Measurements from ENCODE around the gene ADCY5.

The ADCY5 gene

GRCh38 chr3:123307064-123307463, 141.8 kb downstream of the ADCY5 start:
- DNase-seq (ENCODE audit: low read depth), result no peak
- no peak for TF ChIP-seq CTCF (IDR thresholded peaks at IDR 0.05; ENCODE audit: control insufficient read depth, insufficient read depth, low read depth, low read length, missing control alignments)
- H3K4me3 ChIP-seq (ENCODE audit: control insufficient read depth, low read depth, low read length), result no peak overlapping the region

DNA sequence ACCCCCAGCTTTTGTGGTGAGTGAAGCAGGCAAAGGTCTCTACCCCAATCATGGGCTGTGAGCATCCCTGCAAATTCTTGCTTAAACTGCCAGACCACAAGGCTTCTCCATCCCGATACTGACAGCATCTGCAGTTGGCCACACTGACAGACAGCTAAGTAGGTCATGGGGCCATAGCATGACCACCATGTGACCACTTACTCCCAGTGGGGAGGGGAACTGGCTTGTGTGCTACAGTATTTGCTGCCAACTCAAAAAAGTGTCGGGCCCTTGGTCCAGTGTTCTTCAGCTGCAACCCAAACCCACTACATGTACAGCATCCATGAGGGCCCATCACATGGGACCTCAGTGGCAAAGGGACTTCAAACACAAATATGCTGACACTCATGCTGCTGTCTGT, 143.7 kb downstream of the ADCY5 start:
- H3K4me3 ChIP-seq (ENCODE audit: control insufficient read depth, low read depth, low read length), result no peak overlapping the region
- no peak for TF ChIP-seq CTCF (IDR thresholded peaks at IDR 0.05; ENCODE audit: control insufficient read depth, insufficient read depth, low read depth, low read length, missing control alignments)
- DNase-seq (ENCODE audit: low read depth), result no peak

DNA sequence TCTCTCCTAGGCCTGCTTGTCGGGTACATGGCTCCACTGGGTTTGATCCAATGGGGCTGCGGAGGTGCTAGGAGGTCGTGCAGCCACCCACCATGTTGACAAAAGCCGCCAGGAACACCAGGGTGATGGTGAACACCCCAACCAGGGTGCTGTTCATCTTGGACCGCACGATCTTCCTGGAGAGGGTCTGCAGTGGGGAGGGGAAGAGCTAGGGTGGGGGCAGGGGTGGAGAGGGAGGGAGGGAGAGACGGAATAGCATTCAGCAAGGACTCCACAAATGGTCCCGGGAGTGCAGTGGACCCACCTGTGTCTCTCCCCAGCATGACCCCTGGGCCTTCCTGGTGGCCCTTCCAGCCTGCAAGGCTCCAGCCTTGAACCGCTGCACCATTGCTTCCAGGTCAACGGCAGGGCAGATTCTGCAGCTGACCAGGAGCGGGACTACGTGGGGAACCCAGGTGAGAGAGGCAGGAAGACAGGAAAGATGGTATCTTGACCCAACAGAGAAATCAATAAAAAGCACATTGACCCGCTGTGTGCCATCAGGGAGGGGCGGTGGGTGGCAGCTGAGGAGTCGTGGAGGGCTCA, 144.8 kb downstream of the ADCY5 start:
- H3K4me3 ChIP-seq (ENCODE audit: control insufficient read depth, low read depth, low read length), result no peak overlapping the region
- DNase-seq (ENCODE audit: low read depth), result no peak
- no peak for TF ChIP-seq CTCF (IDR thresholded peaks at IDR 0.05; ENCODE audit: control insufficient read depth, insufficient read depth, low read depth, low read length, missing control alignments)

DNA sequence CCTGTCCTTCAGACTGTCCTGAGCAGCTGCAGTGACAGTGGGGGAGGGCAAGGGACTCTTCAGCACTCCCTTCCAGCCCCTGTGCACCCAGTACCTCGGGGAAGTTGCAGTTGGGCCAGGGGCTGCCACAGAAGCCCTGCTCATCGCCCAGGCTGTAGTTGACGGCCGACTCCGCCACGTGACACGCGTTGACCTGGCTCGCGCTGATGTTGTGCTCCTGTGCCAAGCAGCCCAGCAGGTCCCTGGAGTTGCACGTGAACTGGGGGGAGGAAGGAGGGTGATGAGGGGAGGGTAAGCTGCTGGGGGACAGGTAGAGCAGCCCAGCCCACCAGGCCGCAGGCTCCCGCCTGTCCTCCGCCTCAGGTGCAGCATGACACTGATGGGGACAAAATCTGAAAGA, 145.9 kb downstream of the ADCY5 start:
- DNase-seq (ENCODE audit: low read depth), result no peak
- H3K4me3 ChIP-seq (ENCODE audit: control insufficient read depth, low read depth, low read length), result no peak overlapping the region
- no peak for TF ChIP-seq CTCF (IDR thresholded peaks at IDR 0.05; ENCODE audit: control insufficient read depth, insufficient read depth, low read depth, low read length, missing control alignments)

DNA sequence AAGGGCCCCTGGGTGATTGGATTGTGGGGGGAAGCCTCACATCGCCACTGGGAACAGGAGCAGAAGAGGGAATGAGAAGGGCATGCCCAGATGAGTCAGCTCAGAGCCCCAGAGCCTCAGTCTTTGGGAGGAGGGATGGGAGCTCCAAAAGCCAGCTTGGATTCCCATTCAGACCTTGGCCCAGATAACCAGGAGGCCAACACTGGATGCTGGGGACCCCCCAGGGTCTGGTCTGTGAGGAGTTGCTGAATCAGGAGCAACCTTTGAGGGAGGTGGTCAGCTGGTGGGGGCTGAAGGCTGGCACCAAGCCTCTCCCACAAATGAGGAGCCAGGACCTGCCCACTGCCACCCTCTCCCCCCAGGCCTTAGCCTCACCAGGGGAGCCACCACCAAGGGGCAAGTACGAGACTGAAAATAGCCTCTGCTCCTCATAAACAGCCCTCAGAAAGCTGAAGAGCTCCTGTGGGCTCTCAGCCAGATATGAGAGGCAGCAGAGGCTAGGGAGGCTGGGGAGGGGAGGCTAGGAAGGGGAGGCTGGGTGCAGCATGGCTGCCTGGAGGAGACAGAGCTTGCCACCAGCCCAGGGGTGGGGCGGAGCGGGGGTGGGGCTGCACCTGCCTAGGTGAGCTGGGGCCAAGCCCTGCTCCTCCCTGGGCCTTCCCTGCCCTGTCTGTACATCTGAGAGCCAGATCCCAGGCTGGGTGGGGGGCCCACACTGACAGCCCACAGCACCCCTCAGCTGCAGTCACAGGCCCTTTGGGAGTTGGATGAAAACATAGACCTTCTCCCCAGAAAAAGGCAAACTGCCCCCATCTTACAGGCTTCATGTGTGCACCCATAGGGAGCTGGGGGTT, 147.3 kb downstream of the ADCY5 start:
- H3K4me3 ChIP-seq (ENCODE audit: control insufficient read depth, low read depth, low read length), result no peak overlapping the region
- no peak for TF ChIP-seq CTCF (IDR thresholded peaks at IDR 0.05; ENCODE audit: control insufficient read depth, insufficient read depth, low read depth, low read length, missing control alignments)
- DNase-seq (ENCODE audit: low read depth), result no peak

GRCh38 chr3:123300583-123300982, 148.3 kb downstream of the ADCY5 start:
- TF ChIP-seq CTCF (IDR thresholded peaks at IDR 0.05; ENCODE audit: control insufficient read depth, insufficient read depth, low read depth, low read length, missing control alignments), result no peak
- no peak overlapping the region for H3K4me3 ChIP-seq (ENCODE audit: control insufficient read depth, low read depth, low read length)
- no peak for DNase-seq (ENCODE audit: low read depth)

Measured in AG09309 (cell line).